ENCODE measurements around the gene PAX9.

DNA sequence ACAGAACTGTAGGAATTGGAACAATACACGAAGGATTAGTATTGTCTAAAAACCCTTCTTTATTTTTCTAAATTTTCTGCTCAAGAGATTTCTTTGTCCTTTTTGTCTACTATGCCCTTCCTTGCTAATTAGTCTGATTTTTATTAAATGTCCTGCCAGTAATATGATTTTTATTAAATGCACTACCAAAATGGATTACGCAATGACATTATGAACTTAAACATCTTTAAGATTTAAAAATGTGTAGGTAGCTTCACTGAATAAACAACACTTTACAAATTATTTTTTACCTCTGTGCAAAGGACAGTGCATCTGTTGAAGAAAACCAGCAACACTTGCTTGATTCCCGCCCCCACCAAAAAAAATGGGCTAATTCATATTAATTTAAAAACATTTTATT is 8.2 kb upstream of the PAX9 start:
- TF ChIP-seq CTCF (IDR thresholded peaks at IDR 0.05; ENCODE audit: low read depth, low read length, poor library complexity, severe bottlenecking): no peak
- TF ChIP-seq EZH2phosphoT487 (IDR thresholded peaks at IDR 0.05; ENCODE audit: borderline replicate concordance, low read length): no peak

Data from DOHH2 (cell line).